ENCODE data around the gene SARS1. TPM values are rescaled to one million over a fixed set of nuclear protein-coding genes. Genes with fewer than 3 reads are reported as not detected.

SARS1 gene
- total RNA-seq, 1 donor from 2014 or later = 555 TPM

GRCh38 chr1:109243221-109243620, 29.5 kb downstream of the SARS1 start:
- no peak for TF ChIP-seq CTCF (IDR thresholded peaks at IDR 0.05; ENCODE audit: partially characterized antibody, unreplicated experiment)
- Mint-ChIP-seq H3K9me3 (ENCODE audit: unreplicated experiment) (peaks cover 33% of the 10 kb centered on the region), H3K27me3 (ENCODE audit: unreplicated experiment) (peaks cover 32% of the 10 kb centered on the region), H3K4me1 (ENCODE audit: low read depth, unreplicated experiment) (peaks cover 50% of the 10 kb centered on the region), H3K36me3 (ENCODE audit: unreplicated experiment) (no peaks in the 10 kb centered on the region), H3K27ac (ENCODE audit: unreplicated experiment) (peak overlapping the region; percentile 88), H3K4me3 (ENCODE audit: unreplicated experiment) (peak overlapping the region; percentile 68)
- DNase-seq = no peak

- Mint-ChIP-seq H3K27ac (ENCODE audit: unreplicated experiment) (peak overlapping the region; percentile 88), H3K27me3 (ENCODE audit: unreplicated experiment) (peaks cover 28% of the 10 kb centered on the region), H3K4me1 (ENCODE audit: low read depth, unreplicated experiment) (peaks cover 48% of the 10 kb centered on the region), H3K9me3 (ENCODE audit: unreplicated experiment) (peaks cover 32% of the 10 kb centered on the region), H3K36me3 (ENCODE audit: unreplicated experiment) (no peaks in the 10 kb centered on the region), H3K4me3 (ENCODE audit: unreplicated experiment) (peak overlapping the region; percentile 20)
- no peak for DNase-seq
- TF ChIP-seq CTCF (IDR thresholded peaks at IDR 0.05; ENCODE audit: partially characterized antibody, unreplicated experiment) = no peak
These were observed 30.3 kb downstream of the SARS1 start for GRCh38 chr1:109243860-109244552.

- Mint-ChIP-seq H3K4me1 (ENCODE audit: low read depth, unreplicated experiment) (peaks cover 43% of the 10 kb centered on the region), H3K36me3 (ENCODE audit: unreplicated experiment) (no peaks in the 10 kb centered on the region), H3K9me3 (ENCODE audit: unreplicated experiment) (peaks cover 25% of the 10 kb centered on the region), H3K4me3 (ENCODE audit: unreplicated experiment) (no peak overlapping the region), H3K27me3 (ENCODE audit: unreplicated experiment) (peaks cover 28% of the 10 kb centered on the region), H3K27ac (ENCODE audit: unreplicated experiment) (no peak overlapping the region)
- TF ChIP-seq CTCF (IDR thresholded peaks at IDR 0.05; ENCODE audit: partially characterized antibody, unreplicated experiment) = no peak
- no peak for DNase-seq
These were observed 32.4 kb downstream of the SARS1 start for GRCh38 chr1:109246141-109246551.

- H3K4me1 Mint-ChIP-seq (ENCODE audit: low read depth, unreplicated experiment) = peaks cover 41% of the 10 kb centered on the region
- no peak overlapping the region for H3K27ac Mint-ChIP-seq (ENCODE audit: unreplicated experiment)
- H3K4me3 Mint-ChIP-seq (ENCODE audit: unreplicated experiment) = peak overlapping the region; percentile 40
- no peak for TF ChIP-seq CTCF (IDR thresholded peaks at IDR 0.05; ENCODE audit: partially characterized antibody, unreplicated experiment)
- peaks cover 18% of the 10 kb centered on the region for H3K9me3 Mint-ChIP-seq (ENCODE audit: unreplicated experiment)
- peaks cover 12% of the 10 kb centered on the region for H3K36me3 Mint-ChIP-seq (ENCODE audit: unreplicated experiment)
- peaks cover 25% of the 10 kb centered on the region for H3K27me3 Mint-ChIP-seq (ENCODE audit: unreplicated experiment)
- DNase-seq = no peak
These were observed 34.0 kb downstream of the SARS1 start for GRCh38 chr1:109247401-109248365.
